Thyroid gland (tissue), 4 donors: ENCODE results near the gene POU2F3. TPM values are rescaled to one million over a fixed set of nuclear protein-coding genes. Genes with fewer than 3 reads are reported as not detected.

Experiments used
- DNase-seq, 2 donors: peaks; one replicate each; pipeline ENCODE4 v3.0.0-alpha.2; 2019
- H3K27ac ChIP-seq, 3 donors: fragments of 200-600 bp; sonication (generic); 1 replicate in 2 of 3; 2 replicates in 1 of 3; pipeline ENCODE4 v1.5.1; 2016 to 2019; ENCODE audit warnings: mild to moderate bottlenecking in 1 of 3, moderate library complexity in 1 of 3
- H3K27me3 ChIP-seq: fragments of 200-600 bp; sonication (generic); one replicate; pipeline ENCODE4 v1.5.1; 2019
- H3K36me3 ChIP-seq, 2 donors: fragments of 200-600 bp; sonication (generic); one replicate each; pipeline ENCODE4 v1.5.1; 2016 to 2019
- H3K4me1 ChIP-seq, 2 donors: fragments of 200-600 bp; sonication (generic); one replicate each; pipeline ENCODE4 v1.5.1; 2017 to 2019
- H3K4me3 ChIP-seq, 3 donors: fragments of 200-600 bp; sonication (generic); replicated peaks in 1 of 3; 1 replicate in 2 of 3; 2 replicates in 1 of 3; pipeline ENCODE4 v1.5.1; 2016; ENCODE audit warnings: mild to moderate bottlenecking in 1 of 3
- H3K9me3 ChIP-seq: fragments of 200-600 bp; sonication (generic); one replicate; pipeline ENCODE4 v1.5.1; 2017
- CTCF ChIP-seq, 6 experiments: fragments of 200-600 bp in 3 of 6; fragments of 450-650 bp in 3 of 6; sonication (generic) in 3 of 6; IDR thresholded peaks; one replicate each; pipeline ENCODE4 v1.5.1; 2016 to 2019; ENCODE audit warnings: antibody characterized with exemption in 6 of 6, mild to moderate bottlenecking in 2 of 6, inconsistent platforms in 1 of 6, moderate library complexity in 1 of 6
- POLR2A ChIP-seq, 2 donors: fragments of 450-650 bp; IDR thresholded peaks; one replicate each; pipeline ENCODE4 v1.6.1; 2017; ENCODE audit warnings: antibody characterized with exemption in 2 of 2, mild to moderate bottlenecking in 2 of 2, moderate library complexity in 1 of 2
- WGBS, 2 donors: methylation state at CpG; one replicate each; pipeline ENCODE4 v1.1.5; 2017; 5-methylcytosine and 5-hydroxymethylcytosine counted together
- intact Hi-C: fragments of 100-400 bp; cut with DNase I; formaldehyde crosslinking; loops from one replicate; pipeline ENCODE4 v1.15.1; 2023
- total RNA-seq, 4 donors: library from RNA; depleted of rRNA; stranded (reverse); fragments of >200 nt; gene quantifications; one replicate each; pipeline ENCODE4 v1.2.3, GENCODE V29; 2016

Gene POU2F3
- total RNA-seq, 4 donors from 2014 or later = 1.2 to 2.3 (median 1.8) TPM

GRCh38 chr11:120256178-120256577, 16.2 kb downstream of the POU2F3 start:
- WGBS, 2 donors = 62 to 64% methylated on average over 4 of the region's 4 CpGs

DNA sequence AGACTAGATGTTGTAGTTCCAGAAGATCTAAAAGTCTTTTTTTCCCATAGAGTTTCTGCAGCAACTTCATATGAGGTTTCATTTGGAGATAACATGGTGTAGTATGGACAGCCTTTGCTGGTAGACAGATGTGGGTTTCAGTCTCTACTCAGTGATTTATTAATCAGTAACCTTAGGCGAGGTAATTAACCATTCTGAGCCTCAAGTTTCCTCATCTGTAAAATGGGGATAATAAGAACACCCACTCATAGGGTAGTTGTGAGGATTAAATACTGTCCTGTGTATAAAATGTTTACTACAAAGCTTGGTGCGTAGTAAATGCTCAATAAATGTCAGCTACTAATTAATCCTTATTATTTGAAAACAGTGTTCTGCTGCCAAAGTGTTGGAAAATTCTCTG, 16.8 kb downstream of the POU2F3 start:
- no peaks in the 10 kb centered on the region for H3K36me3 ChIP-seq
- 94 to 98% methylated on average over 2 of the region's 2 CpGs for WGBS, 2 donors
- H3K27ac ChIP-seq = no peak overlapping the region
- TF ChIP-seq POLR2A (IDR thresholded peaks at IDR 0.05) (no peak), CTCF (IDR thresholded peaks at IDR 0.05) (no peak)
- H3K4me1 ChIP-seq = peaks cover 6 to 8% of the 10 kb centered on the region in 2 donors
- intact Hi-C loops = no loop called here
- H3K9me3 ChIP-seq = no peaks in the 10 kb centered on the region
- H3K4me3 ChIP-seq = no peak overlapping the region
- H3K27me3 ChIP-seq = no peaks in the 10 kb centered on the region
- no peak for DNase-seq

More at GRCh38 chr11:120256178-120256577, 16.2 kb downstream of the POU2F3 start:
- H3K4me3 ChIP-seq = no peak overlapping the region
- intact Hi-C loops = no loop called here
- no peak for DNase-seq
- no peak for TF ChIP-seq POLR2A (IDR thresholded peaks at IDR 0.05)
- no peak for TF ChIP-seq CTCF (IDR thresholded peaks at IDR 0.05)
- H3K36me3 ChIP-seq = no peaks in the 10 kb centered on the region
- peaks cover 6 to 8% of the 10 kb centered on the region in 2 donors for H3K4me1 ChIP-seq
- no peaks in the 10 kb centered on the region for H3K27me3 ChIP-seq
- H3K9me3 ChIP-seq = no peaks in the 10 kb centered on the region
- no peak overlapping the region for H3K27ac ChIP-seq

DNA sequence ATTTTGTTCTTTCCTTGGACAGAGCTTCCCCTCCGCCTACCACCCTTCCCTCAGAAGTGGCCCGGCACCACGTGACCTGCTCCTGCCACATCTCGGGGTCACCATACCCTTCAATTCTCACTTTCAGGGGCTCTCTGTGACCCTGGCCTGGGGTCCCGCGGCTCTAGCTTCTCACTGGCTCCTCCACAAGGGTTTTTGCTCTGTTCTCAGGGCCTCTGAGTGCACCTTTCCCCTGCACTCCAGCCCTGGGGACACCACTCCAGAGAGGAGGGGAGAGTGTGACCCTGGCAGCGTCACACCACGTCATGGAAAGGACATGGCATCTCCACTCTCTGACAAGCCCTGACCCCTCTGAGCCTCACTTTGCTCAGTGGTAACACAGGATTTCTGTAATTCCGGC, 17.4 kb downstream of the POU2F3 start:
- TF ChIP-seq CTCF (IDR thresholded peaks at IDR 0.05) = no peak
- TF ChIP-seq POLR2A (IDR thresholded peaks at IDR 0.05) = no peak
- Histone ChIP-seq H3K4me3 (no peak overlapping the region), H3K4me1 (peaks cover 6 to 8% of the 10 kb centered on the region in 2 donors), H3K9me3 (no peaks in the 10 kb centered on the region), H3K36me3 (no peaks in the 10 kb centered on the region), H3K27me3 (no peaks in the 10 kb centered on the region), H3K27ac (no peak overlapping the region)
- WGBS, 2 donors = 76 to 80% methylated on average over 9 of the region's 9 CpGs
- no peak for DNase-seq
- intact Hi-C loops = no loop called here

GRCh38 chr11:120258661-120259060, 18.7 kb downstream of the POU2F3 start:
- Histone ChIP-seq H3K9me3 (no peaks in the 10 kb centered on the region), H3K4me1 (peaks cover 6 to 8% of the 10 kb centered on the region in 2 donors), H3K27me3 (no peaks in the 10 kb centered on the region), H3K27ac (no peak overlapping the region), H3K36me3 (no peaks in the 10 kb centered on the region), H3K4me3 (no peak overlapping the region)
- DNase-seq = no peak
- WGBS, 2 donors = 76 to 81% methylated on average over 3 of the region's 3 CpGs
- intact Hi-C loops = no loop called here
- TF ChIP-seq POLR2A (IDR thresholded peaks at IDR 0.05) = no peak
- TF ChIP-seq CTCF (IDR thresholded peaks at IDR 0.05) = no peak

- intact Hi-C loops = no loop called here
- TF ChIP-seq POLR2A (IDR thresholded peaks at IDR 0.05) = no peak
- TF ChIP-seq CTCF (IDR thresholded peaks at IDR 0.05) = no peak
Observed at GRCh38 chr11:120259241-120259640, 19.3 kb downstream of the POU2F3 start.

More at GRCh38 chr11:120259241-120259640, 19.3 kb downstream of the POU2F3 start:
- no peak overlapping the region for H3K4me3 ChIP-seq
- no peak overlapping the region for H3K27ac ChIP-seq
- H3K36me3 ChIP-seq = no peaks in the 10 kb centered on the region
- DNase-seq = no peak
- H3K27me3 ChIP-seq = no peaks in the 10 kb centered on the region
- peaks cover 6 to 8% of the 10 kb centered on the region in 2 donors for H3K4me1 ChIP-seq
- H3K9me3 ChIP-seq = no peaks in the 10 kb centered on the region
- 93 to 100% methylated on average over 3 of the region's 3 CpGs for WGBS, 2 donors
